ENCODE measurements around the gene IFRD2.
A peak's percentile ranks its signal among the peaks of the same experiment; 100 is the strongest.
"Not testable (repeated sequence)": the region's sequence is repeated elsewhere in the genome, so short reads cannot be mapped to it uniquely, and the experiment has no call there.

IFRD2 gene

DNA sequence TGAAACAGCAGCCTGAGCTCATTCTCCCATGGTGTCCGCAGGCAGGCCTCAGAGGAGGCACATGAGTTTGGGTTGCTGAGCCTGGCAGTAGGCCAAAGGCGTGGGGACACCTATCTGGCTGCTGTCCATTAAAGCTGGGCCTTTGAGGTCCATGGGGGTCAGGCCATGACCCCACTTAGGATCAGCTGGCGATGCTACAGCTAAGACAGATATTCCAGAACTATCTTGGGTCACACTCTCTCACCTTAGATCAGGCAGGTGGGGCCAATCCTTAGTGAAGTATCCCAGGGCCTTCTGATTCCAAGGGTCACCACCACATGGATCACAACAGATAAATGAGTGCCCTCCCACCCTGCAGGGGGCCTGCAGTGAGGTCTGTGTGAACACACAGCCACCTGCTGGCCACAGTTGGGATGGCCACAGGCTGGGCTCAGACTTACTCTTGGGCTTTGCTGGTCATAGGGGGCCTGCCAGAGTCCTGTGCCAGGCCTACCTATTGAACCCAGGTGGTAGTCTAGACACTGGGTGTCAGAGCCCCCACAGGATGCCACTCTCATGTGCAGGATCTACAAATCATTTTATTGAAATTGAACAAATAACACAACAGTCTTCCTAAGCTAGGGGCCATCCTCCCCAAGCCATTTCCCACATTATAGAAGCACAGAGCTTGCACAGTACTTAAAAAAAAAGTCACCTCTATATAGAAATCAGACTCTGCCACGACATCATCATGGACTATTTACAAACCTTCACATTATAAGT is 32.3 kb upstream of the IFRD2 start:
- peak; percentile 79 for DNase-seq

DNA sequence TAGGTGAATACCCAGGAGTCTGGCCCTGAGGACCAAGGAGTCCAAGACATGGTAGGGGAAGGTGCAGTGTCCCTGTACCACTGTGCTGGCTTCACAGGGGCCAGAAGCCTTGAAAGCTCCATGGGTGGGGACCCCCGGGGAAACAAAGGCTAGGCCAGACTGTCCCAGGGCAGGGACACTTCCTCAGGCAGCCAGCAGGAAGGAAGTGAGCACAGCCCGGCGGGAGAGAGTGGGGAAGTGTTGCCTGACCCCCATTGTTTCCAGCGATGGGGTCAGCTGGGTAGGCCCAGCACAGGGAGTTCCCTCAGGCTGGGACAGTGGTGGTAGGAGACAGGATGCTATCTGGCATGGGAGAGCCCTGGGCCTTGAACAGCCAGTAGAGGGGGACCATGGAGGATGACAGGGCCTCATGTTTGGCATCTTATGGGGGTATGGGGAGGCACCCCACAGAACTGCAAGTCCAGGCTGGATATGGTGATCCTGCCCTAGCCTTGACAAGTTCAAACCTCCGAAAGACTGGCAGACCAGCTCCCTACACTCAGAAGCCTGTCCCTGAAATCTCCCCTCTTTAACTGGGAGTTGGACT is 31.5 kb upstream of the IFRD2 start:
- DNase-seq = no peak

DNA sequence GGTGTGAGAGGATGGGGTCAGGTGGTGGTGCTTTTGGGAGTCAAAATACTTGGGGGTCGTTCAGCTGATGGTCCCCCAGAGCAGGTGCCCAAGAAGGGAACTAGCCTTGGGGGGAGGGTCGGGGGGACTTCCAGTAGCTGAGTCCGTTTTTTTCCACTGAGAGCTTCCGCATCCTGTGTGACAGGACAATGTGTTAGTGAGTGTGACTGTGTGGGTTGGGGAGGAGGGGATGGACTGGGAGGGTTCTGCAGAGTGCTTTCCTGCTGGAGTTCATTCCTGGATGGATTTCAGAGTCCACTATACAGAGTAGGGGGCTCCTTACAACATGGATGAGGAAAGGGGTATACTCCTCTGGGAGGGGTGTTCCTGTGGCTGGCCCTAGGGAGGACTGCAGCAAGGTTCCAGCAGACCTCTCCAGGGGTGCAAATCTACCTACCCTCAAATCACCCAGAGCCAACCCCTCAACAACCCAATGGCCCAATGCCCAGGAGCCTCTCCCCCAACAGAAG is 30.9 kb upstream of the IFRD2 start:
- DNase-seq = no peak

DNA sequence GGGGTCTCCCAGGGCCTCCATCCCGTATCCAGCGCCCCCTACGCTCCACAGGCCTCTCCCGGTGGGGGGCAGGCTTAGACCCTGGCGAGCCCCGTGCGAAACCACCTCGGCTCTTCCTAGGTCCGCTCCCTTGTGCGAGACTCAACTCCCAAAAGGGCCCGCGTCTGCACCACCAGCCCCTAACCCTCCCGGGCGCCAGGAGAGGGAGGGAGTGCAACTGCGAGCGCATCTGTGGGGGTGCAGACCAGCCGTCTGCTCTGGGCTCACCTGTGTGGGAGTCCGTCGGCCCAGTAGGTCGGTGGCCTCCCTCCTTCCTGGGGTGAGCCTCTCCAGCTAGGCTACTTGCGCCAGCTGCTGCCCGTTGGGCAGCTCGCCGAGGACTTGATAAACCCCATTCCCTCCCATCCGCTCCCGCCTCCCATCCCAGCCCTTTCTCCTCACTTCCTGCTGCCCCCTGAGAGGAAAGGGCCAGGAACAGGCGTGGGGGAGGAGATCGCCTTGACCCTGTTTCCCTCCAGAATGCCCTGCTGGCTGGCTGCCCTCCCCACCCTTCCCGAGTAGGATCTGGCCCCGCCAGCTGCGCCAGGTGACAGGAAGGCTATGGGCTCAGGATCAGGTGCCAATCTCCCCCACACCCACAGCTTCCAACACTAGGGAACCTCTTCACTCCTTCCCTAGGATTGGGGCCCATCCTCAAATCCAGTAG is 30.3 kb upstream of the IFRD2 start, which contains the start of gene HYAL2:
Gene HYAL2, minus strand, starts transcription at position 360 of the 706 bp plus-strand sequence. CDS start 2,256 bp downstream, outside the sequence.
- no peak for DNase-seq

DNA sequence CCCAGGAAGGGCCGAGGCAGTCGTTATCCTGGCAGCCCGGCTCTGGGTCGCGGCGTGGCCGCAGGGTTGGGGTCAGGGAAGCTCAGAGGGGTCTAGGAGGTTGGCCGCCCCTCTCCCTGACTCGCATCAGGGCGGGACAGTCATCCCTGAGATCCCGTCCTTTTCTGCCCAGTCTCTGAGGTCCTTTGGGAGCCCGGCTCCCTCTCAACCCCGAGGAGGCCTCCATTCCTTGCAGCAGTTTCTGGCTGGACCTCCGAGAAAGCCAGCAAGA is 29.8 kb upstream of the IFRD2 start:
- DNase-seq = no peak

DNA sequence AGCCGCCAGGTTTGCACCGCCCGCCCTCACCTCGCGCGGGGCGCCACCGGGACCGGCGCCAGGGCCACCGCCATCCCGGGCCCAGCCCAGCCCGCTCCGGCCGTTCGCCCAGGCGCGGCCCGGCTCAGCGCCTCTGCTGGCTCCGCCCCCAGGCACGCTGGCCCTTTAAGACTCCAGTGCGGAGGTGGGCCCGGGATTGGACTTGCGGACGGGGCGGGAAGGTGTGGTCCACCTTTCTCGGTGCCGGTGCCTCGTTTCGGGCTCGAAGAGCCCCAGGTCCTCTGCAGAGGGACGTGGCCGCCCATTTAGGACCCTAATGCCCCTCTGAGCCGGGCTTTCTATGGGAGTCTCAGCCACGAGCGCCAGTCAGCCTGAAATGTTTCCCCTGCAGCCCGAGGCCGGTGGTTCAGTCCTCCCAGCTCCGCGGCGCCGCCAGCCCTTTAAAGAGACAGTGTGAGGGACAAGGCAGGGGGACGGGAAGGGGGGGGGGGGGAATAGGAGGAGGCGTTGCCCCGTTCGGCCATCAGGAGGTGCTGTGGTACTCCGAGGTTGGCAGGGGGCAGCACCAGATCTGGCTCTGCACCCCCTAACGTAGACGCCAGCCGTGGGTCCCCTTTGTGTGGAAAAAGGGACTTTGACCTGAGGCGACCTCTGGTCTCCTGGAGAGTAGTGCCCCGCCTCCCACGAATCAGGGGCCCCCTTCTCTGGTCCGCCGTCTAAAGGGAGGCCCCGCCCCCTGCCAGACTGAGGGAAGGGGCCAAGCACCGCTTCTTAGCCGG is 29.3 kb upstream of the IFRD2 start:
- peak; percentile 87 for DNase-seq

DNA sequence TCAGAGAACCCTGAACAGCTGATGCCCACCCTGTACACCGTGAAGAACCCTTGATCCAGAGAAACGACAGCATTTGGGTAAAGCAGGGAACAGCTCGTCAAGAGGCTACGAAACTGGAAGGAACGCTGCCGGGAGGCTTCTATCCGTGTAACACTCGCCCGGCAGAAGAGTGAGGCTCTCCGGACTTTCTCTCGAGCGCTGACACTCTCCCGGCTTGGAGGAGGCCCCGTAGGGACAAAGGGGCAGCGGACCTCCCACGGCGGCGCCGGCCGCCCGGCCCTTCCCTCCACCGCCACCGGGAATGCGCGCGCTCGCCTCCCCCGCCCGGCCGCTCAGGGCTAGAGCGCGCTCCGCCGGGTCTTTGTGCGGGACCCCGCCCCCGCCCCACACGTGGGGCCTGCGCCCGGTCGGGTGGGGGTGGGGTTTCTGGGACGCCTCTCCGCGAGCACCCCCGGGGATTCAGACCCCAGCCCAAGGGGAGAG is 28.7 kb upstream of the IFRD2 start:
- peak; percentile 62 for DNase-seq

DNA sequence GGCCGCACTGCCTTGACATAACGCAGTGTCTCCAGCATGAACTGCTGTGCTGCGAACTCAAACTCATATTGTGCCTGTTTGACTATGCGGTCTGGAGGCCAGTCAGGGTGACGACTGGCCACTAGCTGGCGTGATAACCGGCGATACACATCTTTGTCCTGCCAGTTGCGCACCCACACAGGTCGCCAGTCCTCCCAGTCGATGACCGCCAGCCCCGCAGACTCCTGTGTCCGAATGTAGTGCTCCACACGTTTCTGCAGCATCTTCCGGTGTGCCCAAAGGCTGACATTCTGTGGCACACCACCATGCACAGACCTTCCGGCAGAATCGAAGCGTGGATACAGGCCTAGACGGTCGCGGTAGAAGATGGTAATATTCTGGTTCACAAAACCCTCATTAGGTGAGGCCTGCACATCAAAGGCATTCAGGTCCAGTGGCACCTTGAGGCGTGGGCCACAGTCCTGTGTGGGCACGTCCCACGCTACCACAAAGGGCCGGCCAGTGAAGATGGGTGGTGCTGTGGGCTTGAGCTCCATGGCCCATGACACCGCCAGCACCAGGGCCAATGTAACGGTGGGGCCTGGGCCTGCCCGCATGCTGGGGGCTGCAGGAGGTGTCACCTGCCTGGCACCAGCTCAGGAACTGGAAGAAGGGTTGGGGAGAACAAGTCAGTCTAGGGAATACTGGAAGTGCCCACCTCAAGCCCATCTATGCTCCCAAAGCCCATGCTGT is 27.8 kb upstream of the IFRD2 start:
- DNase-seq = no peak

DNA sequence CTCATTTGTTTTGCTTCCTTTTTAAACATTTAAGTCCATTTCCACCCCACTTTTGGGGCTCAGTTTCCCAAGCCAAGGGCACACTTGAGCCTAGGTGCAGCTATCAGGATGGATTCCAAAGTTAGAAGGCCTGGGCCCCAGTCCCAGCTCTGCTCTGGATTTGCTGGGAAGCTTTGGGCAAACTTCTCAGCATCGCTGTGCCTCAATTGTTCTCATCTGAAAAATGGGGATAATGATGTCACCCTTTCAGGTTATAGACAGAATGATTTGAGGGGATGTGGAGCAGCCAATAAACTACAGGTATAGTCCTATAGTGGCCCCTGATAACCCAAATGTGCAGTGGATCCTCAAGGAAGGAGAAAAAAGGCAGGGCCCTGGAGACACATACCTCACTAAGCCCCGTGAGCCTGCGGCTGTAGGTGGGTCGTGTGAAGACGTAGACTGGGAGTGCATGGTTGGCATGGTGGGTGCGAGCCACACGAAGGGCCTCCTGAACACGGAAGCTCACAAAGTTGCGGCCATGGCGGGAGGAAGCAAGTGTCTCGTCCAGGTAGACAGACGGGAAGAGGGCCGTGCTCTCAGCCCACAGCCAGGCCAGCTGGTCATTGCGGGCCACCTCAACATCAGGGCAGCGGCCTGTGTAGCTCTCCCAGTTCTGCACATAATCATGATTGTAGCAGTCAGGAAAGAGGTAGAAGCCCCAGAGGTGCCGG is 27.1 kb upstream of the IFRD2 start:
- DNase-seq = no peak

DNA sequence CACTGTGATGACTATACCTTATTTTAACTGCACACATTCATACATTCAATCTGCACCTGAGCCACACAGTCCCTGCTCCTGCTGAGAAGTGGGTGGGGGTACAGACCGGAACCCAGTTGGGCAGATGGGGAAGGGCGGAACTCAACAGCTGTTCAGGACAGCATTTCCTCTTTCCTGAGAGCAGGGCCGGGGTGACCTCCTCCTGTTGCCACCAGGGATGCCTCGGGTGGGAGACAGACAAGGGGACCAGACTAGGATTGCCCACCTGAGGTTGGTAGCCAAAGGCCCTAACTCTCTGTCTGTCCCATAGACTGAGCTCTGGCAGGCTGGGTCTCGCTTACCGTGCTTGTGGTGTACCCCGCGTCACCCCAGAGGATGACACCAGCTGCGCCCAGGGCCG is 26.4 kb upstream of the IFRD2 start:
- DNase-seq = no peak

DNA sequence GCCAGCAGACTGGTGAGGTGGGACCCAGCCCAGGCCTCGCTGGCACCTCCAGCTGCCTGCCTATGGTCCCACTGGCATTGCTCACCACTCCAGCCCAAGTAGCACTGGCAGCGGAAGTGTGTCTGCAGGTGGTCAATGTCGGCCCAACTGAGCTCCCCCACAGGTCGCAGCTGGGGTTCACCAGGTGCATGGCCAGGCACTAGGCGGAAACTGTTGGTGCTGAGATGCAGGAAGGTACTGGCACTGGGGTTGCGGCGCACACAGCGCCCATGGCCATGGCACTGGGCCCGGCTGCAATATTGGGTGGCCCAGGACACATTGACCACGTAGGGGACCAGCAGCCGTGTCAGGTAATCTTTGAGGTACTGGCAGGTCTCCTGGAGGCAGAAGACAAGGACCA is 25.9 kb upstream of the IFRD2 start:
- DNase-seq = no peak

DNA sequence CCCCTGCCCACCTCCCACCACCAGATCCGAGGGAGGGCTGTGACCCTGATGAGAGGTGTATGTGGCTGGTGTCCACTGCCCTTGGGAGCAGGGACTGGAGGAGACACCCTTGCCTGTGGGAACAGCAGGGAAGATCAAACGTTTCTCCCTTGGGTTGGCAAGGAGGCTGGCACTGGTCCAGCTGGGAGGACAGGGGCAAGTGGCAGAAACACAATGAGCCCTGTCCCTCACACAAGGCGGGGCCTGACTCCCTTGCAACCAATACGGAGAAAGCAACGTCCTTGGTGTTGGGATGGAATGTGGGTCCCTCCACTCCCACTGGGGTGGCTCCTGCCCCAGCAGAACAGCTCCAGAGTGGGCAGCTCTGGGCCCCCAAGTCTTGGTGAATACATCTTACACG is 25.1 kb upstream of the IFRD2 start:
- DNase-seq = no peak

DNA sequence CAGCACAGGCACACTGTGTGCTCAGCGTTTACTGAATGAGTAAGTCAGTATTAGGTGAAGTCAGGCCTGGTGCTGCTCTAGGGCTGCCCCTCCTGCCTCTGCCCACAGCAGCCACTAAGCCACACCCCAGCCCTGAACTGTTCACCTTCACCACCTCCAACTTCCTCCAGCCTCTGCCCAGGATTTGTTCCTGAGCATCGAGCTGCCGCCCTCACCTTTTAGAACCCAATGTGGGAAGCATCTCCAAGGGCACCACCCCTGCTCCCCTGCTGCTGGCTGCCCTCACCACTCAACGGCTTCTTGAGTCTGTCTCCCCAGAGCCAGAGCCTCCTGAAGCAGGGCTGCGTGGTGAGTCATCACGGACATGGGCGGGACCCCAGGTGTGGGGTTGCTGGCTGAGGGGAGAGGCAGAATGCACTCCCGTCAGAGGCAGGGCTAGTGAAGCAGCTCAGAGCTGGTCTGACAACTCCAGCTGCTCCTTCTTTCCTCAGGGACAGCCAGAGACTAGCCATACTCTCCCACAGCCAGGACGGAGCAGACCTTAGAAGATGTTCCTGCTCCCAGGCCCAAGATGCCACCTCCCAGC is 24.5 kb upstream of the IFRD2 start:
- no peak for DNase-seq

DNA sequence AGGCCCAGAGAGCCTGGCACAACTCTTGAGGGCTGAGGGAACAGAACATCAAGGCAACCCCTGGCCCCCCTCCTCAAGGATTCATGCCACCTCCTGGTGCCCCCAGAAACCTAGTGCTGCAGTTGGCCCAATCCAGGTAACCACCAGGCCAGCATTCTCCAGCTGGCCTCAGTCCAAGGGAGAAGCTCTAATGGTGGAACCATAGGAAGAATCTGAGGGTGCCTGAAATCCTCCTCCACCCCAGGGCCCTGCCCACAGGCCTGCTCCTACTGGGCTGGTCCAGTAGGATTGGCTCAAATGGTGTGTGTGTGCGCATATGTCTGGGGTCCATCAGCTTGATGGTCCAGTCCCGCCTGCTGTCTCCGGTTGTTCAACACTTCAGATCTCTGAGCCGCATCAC is 22.6 kb upstream of the IFRD2 start:
- no peak for DNase-seq

DNA sequence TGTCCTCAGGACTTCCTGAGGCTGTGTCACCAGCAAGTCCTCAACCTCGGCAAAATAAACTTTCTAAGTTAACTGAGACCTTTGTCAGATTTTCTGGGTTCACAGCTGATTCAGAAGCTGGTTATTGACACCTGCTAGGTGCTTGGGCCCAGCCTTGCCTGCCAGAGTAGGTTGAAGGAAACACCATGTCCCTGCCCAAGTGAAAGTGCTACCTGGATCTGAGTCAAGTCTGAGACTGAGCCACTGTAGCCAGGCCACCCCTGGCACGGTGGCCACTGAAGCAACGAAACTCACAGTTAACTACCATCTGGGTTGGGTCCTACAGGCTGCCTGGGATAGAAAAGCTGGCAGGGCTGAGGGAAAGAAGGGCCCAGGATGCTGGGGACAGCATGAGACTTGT is 22.1 kb upstream of the IFRD2 start:
- DNase-seq = no peak

DNA sequence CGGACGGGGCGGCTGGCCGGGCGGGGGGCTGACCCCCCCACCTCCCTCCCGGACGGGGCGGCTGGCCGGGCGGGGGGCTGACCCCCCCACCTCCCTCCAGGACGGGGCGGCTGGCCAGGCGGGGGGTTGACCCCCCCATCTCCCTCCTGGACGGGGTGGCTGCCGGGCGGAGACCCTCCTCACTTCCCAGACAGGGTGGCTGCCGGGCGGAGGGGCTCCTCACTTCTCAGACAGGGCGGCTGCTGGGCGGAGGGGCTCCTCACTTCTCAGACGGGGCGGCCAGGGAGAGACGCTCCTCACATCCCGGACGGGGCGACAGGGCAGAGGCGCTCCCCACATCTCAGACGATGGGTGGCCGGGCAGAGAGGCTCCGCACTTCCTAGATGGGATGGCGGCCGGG is 19.8 kb upstream of the IFRD2 start:
- not testable (repeated sequence) for DNase-seq

DNA sequence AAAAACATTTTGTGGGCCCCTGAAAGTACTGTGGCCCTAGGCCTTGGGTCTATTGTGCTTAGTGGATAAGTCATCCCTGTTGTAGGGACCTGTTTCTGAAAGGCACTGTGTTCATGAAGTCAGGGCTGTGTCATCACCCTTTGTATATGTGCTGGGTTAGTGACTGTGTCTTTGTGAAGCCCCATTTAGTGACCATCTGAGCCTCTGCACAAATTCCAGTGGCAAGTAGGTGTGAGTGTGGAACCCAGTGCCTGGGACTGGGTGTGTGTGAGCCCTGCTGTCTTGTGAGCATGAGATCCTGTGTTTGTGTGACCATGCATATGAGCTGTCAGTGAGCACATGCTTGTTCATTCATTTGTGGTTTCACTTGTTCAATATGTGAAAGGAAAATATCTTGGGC is 12.4 kb upstream of the IFRD2 start:
- DNase-seq = no peak

DNA sequence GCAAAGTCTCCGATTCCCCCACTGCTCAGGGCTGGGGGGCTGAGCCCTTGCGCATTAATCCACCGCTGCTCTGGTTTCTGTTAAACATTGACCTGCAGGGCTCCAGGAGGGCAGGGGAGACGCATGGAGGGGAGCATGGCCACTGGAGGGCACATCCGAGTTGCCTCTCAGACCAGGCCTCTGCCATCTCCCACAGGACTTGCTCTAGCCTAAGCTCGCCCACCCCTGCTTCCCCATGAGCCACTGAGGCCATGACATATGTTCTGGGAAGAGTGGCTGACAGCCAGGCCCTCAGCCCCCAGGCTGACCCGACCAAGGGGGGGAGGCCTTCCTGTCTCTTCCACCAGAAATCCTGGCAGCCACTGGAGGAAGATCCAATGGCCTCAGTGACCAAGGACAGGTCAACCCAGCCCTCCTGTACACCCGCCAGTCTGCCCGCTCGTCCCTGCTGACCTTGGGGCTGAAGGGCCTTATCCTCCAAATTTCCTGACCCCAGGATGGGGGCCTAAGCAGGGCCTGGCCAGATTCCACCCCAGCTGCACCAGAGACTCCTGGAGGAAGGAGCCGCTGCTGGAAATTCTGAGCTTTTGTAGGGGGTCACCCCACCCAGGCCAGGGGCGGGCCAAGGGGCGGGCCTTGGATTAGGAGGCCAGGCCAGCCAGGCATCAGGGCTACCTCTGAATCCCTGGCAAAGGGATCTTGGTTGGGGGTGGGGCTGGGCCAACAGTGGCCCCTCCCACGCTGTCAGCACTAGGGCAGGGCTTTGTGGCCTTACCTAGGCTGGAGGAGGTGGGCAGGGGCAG is 11.0 kb upstream of the IFRD2 start, which contains the start of gene HYAL1:
Gene HYAL1, minus strand, starts transcription at position 562 of the 803 bp plus-strand sequence. CDS start 618 bp downstream, outside the sequence.
- peak; percentile 55 for DNase-seq

DNA sequence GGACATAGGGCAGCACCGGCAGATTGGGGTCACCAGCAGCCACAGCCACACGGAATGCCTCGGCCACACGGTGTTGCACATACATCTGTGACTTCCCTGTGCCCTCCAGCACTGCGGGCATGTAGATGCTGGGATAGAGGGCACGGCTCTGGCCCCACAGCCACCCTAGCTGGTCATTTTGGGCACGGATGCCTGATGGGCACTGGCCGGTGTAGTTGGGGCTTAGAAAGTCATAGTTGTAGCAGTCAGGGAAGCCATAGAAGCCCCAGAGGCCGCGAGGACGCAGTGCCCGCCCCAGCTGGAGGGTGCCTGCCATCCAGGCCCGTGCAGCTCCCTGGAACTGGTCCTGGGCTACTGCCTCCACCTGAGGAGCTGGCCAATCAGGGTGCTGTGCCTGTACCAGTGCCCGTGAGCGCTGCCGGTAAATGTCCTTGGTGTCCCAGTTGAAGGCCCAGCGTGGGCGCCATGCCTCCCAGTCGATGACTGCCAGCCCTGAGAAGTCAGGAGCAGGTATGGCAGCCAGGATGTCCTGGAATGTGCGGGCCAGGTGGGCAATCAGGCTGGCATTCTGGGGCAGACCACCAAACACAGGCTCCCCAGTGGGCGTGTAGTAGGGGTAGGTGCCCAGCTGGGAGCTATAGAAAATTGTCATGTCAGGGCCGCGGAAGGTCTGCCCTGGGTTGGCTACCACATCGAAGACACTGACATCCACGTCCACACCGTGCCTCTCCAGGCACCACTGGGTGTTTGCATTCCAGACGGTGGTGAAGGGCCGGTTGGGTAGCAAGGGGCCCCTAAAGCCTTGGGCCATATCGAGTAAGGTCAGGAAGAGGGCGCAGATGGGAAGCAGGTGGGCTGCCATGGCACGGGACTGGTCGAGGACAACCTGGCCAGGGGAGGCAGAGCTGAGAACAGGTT is 10.1 kb upstream of the IFRD2 start:
- DNase-seq = no peak
